Astrocyte (in vitro differentiated cells and primary cell): ENCODE measurements around the gene ITPKA. TPM values are rescaled to one million over a fixed set of nuclear protein-coding genes. Genes with fewer than 3 reads are reported as not detected.

Experiments
- DNase-seq: peaks from one replicate; pipeline ENCODE4 v3.0.0-alpha.2; 2010; ENCODE audit warnings: low read depth
- FAIRE-seq: peaks from 2 replicates; lab custom pipeline; 2011; peaks lifted over from hg19 to GRCh38; lab: Jason Lieb, UNC
- H2AFZ ChIP-seq: 2 replicates; pipeline ENCODE4 v1.6.0; 2012; ENCODE audit warnings: low read depth, low read length, inconsistent platforms
- H3K27ac ChIP-seq: 2 replicates; pipeline ENCODE4 v1.5.1; 2011; ENCODE audit warnings: low read depth, low read length, inconsistent platforms
- H3K27me3 ChIP-seq: 2 replicates; pipeline ENCODE4 v1.6.0; 2011; ENCODE audit warnings: low read length, inconsistent platforms; ENCODE audit not compliant: insufficient read depth
- H3K36me3 ChIP-seq: 2 replicates; pipeline ENCODE4 v1.5.1; 2011; ENCODE audit warnings: low read length, inconsistent platforms; ENCODE audit not compliant: insufficient read depth
- H3K4me1 ChIP-seq: 2 replicates; pipeline ENCODE4 v1.5.1; 2011; ENCODE audit warnings: low read length, inconsistent platforms; ENCODE audit not compliant: insufficient read depth
- H3K4me2 ChIP-seq: 2 replicates; pipeline ENCODE4 v1.6.0; 2012; ENCODE audit warnings: low read length, inconsistent platforms
- H3K4me3 ChIP-seq: 2 replicates; pipeline ENCODE4 v1.5.1; 2011; ENCODE audit warnings: low read depth, mild to moderate bottlenecking, low read length, inconsistent platforms; ENCODE audit not compliant: insufficient read depth
- H3K79me2 ChIP-seq: 2 replicates; pipeline ENCODE4 v1.6.0; 2012; ENCODE audit warnings: mild to moderate bottlenecking, low read length, inconsistent platforms; ENCODE audit not compliant: insufficient read depth
- H3K9ac ChIP-seq: 2 replicates; pipeline ENCODE4 v1.6.0; 2012; ENCODE audit warnings: mild to moderate bottlenecking, low read length, inconsistent platforms
- H3K9me3 ChIP-seq: 2 replicates; pipeline ENCODE4 v1.5.1; 2012; ENCODE audit warnings: low read depth, mild to moderate bottlenecking, low read length, inconsistent platforms; ENCODE audit not compliant: insufficient read depth
- H4K20me1 ChIP-seq: 2 replicates; pipeline ENCODE4 v1.6.0; 2012; ENCODE audit warnings: low read length, inconsistent platforms; ENCODE audit not compliant: insufficient read depth
- H3K27ac Mint-ChIP-seq: one replicate; pipeline ENCODE4 v1.8.0; 2021; ENCODE audit warnings: mild to moderate bottlenecking, mixed read lengths; ENCODE audit not compliant: unreplicated experiment
- H3K27me3 Mint-ChIP-seq: one replicate; pipeline ENCODE4 v1.8.0; 2021; ENCODE audit warnings: low read depth, mixed read lengths; ENCODE audit not compliant: unreplicated experiment
- H3K36me3 Mint-ChIP-seq: one replicate; pipeline ENCODE4 v1.8.0; 2021; ENCODE audit warnings: low read depth, mixed read lengths; ENCODE audit not compliant: unreplicated experiment
- H3K4me1 Mint-ChIP-seq: one replicate; pipeline ENCODE4 v1.8.0; 2021; ENCODE audit warnings: low read depth, mixed read lengths; ENCODE audit not compliant: unreplicated experiment
- H3K4me3 Mint-ChIP-seq: one replicate; pipeline ENCODE4 v1.8.0; 2021; ENCODE audit warnings: mild to moderate bottlenecking, moderate library complexity, mixed read lengths; ENCODE audit not compliant: unreplicated experiment
- H3K9me3 Mint-ChIP-seq: one replicate; pipeline ENCODE4 v1.8.0; 2021; ENCODE audit warnings: mild to moderate bottlenecking, mixed read lengths; ENCODE audit not compliant: unreplicated experiment
- CTCF ChIP-seq: IDR thresholded peaks from 2 replicates; pipeline ENCODE4 v1.5.1; 2011; ENCODE audit warnings: low read depth, mild to moderate bottlenecking, inconsistent platforms, low read length, moderate library complexity; ENCODE audit not compliant: insufficient read depth
- EZH2 ChIP-seq: IDR thresholded peaks from 2 replicates; pipeline ENCODE4 v1.6.1; 2012; ENCODE audit warnings: mild to moderate bottlenecking, low read length, inconsistent platforms; ENCODE audit not compliant: insufficient read depth
- total RNA-seq: library from RNA; stranded (reverse); gene quantifications from 2 replicates; pipeline ENCODE4 v1.2.1, GENCODE V29; 2021

The ITPKA gene
- total RNA-seq, 1 donor from 2014 or later, result 1.2 TPM

DNA sequence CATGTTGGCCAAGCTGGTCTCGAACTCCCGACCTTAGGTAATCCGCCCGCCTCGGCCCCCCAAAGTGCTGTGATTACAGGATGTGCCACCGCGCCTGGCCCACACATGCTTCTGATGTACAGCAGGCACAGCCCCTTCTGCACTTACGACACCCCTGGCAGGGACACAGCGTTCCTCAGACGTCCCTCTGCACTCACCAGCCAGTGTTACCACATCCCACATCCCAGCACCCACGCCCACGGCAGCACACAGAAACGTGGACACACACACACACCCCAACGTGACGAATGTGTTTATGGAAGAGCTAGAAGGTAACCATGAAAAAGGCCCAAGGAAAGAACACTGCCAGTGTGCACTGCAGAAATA lies 51.0 kb downstream of the ITPKA start:
- no peak for DNase-seq
- H3K4me2 ChIP-seq, result peak overlapping the region; percentile 81
- no peak overlapping the region for H3K9ac ChIP-seq
- H3K79me2 ChIP-seq, result peaks cover 16% of the 10 kb centered on the region
- peak overlapping the region; percentile 80 for H3K27ac Mint-ChIP-seq
- no peaks in the 10 kb centered on the region for H3K27me3 Mint-ChIP-seq
- H2AFZ ChIP-seq, result no peak overlapping the region
- peaks cover 5% of the 10 kb centered on the region for H3K4me1 ChIP-seq
- TF ChIP-seq EZH2, result no peak
- TF ChIP-seq CTCF, result no peak
- H3K4me3 ChIP-seq, result no peak overlapping the region
- no peak for FAIRE-seq
- H3K27ac ChIP-seq, result no peak overlapping the region
- no peaks in the 10 kb centered on the region for H4K20me1 ChIP-seq
- no peaks in the 10 kb centered on the region for H3K4me1 Mint-ChIP-seq
- no peaks in the 10 kb centered on the region for H3K9me3 ChIP-seq
- H3K36me3 Mint-ChIP-seq, result no peaks in the 10 kb centered on the region
- no peaks in the 10 kb centered on the region for H3K9me3 Mint-ChIP-seq
- H3K4me3 Mint-ChIP-seq, result peak overlapping the region; percentile 97
- H3K36me3 ChIP-seq, result no peaks in the 10 kb centered on the region
- H3K27me3 ChIP-seq, result no peaks in the 10 kb centered on the region

DNA sequence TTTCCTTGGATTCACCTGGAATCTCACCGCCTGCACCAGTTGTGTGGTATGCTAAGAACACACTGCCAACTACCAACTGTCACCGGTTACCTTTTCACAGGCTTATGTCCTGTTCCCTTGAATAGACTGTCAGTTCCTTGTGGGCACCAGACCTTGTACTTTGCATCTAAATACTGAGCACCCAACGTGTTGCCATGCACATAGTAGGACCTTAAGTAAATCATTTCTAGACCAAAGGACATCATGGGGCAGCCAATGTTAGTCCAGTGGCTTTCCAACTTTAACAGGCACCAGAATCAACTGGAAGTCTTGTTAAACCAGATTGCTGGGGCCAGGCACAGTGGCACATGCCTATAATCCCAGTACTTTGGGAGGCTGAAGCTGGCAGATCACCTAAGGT lies 51.5 kb downstream of the ITPKA start:
- H3K36me3 ChIP-seq, result no peaks in the 10 kb centered on the region
- Mint-ChIP-seq H3K4me1 (no peaks in the 10 kb centered on the region), H3K27ac (no peak overlapping the region), H3K9me3 (no peaks in the 10 kb centered on the region), H3K4me3 (peak overlapping the region; percentile 97), H3K27me3 (no peaks in the 10 kb centered on the region), H3K36me3 (no peaks in the 10 kb centered on the region)
- no peak overlapping the region for H2AFZ ChIP-seq
- TF ChIP-seq EZH2 (no peak), CTCF (no peak)
- DNase-seq, result no peak
- no peaks in the 10 kb centered on the region for H4K20me1 ChIP-seq
- peaks cover 5% of the 10 kb centered on the region for H3K4me1 ChIP-seq
- no peak for FAIRE-seq
- H3K79me2 ChIP-seq, result peaks cover 16% of the 10 kb centered on the region
- no peak overlapping the region for H3K4me3 ChIP-seq
- no peak overlapping the region for H3K4me2 ChIP-seq
- no peaks in the 10 kb centered on the region for H3K9me3 ChIP-seq
- no peaks in the 10 kb centered on the region for H3K27me3 ChIP-seq
- no peak overlapping the region for H3K9ac ChIP-seq
- no peak overlapping the region for H3K27ac ChIP-seq

- no peak for TF ChIP-seq EZH2
- TF ChIP-seq CTCF, result no peak
Observed at GRCh38 chr15:41546851-41547786, 53.4 kb downstream of the ITPKA start.

More at GRCh38 chr15:41546851-41547786, 53.4 kb downstream of the ITPKA start:
- no peaks in the 10 kb centered on the region for H3K27me3 Mint-ChIP-seq
- Histone ChIP-seq H3K79me2 (peaks cover 14% of the 10 kb centered on the region), H2AFZ (no peak overlapping the region), H3K4me2 (peak overlapping the region; percentile 11), H3K36me3 (no peaks in the 10 kb centered on the region), H3K4me1 (peaks cover 5% of the 10 kb centered on the region), H4K20me1 (no peaks in the 10 kb centered on the region), H3K27ac (no peak overlapping the region), H3K9ac (no peak overlapping the region), H3K27me3 (no peaks in the 10 kb centered on the region), H3K9me3 (no peaks in the 10 kb centered on the region), H3K4me3 (no peak overlapping the region)
- H3K4me3 Mint-ChIP-seq, result no peak overlapping the region
- FAIRE-seq (no peak), DNase-seq (peak; percentile 39)
- H3K4me1 Mint-ChIP-seq, result no peaks in the 10 kb centered on the region
- no peaks in the 10 kb centered on the region for H3K9me3 Mint-ChIP-seq
- H3K27ac Mint-ChIP-seq, result peak overlapping the region; percentile 41
- no peaks in the 10 kb centered on the region for H3K36me3 Mint-ChIP-seq
